ENCODE data around the gene CACNB2. TPM values are rescaled to one million over a fixed set of nuclear protein-coding genes. Genes with fewer than 3 reads are reported as not detected.

CACNB2 gene
- polyA plus RNA-seq, 1 experiment = 0.12 TPM

DNA sequence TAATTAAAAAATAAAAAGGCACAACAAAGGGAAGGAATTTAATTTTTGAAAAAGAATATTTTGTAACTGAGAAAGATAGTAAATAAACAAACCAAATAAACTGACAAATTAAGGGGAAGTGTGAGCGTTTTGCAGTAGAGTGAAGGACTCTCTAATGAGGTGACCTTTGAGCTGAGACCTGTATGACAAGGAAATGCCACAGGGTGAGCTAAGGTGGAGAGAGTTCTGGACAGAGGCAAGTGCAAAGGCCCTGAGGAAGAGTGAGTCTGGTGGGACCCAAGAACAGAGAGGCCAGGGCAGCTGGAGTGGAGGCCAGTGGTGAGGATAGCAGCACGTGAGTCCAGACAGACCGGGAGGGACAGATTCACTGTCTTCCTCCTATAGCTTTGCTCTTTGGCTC, 179.4 kb downstream of the CACNB2 start:
- no peaks in the 10 kb centered on the region for H3K36me3 ChIP-seq (ENCODE audit: control insufficient read depth, insufficient read depth, low read length)
- no peak overlapping the region for H3K4me3 ChIP-seq (ENCODE audit: low read depth, low read length)
- no peak for DNase-seq (ENCODE audit: low read depth)
- TF ChIP-seq CTCF (IDR thresholded peaks at IDR 0.05; ENCODE audit: insufficient read depth, low read depth, low read length) = no peak
- ChIA-PET CTCF (interaction anchor here (1.5 kb wide), 1 partner anchor 15 kb away, joined by 3 read pairs; no protein-coding TSS in a partner anchor), POLR2A (no interaction called here)
- H3K27me3 ChIP-seq (ENCODE audit: control insufficient read depth, insufficient read depth, low read length) = no peaks in the 10 kb centered on the region

DNA sequence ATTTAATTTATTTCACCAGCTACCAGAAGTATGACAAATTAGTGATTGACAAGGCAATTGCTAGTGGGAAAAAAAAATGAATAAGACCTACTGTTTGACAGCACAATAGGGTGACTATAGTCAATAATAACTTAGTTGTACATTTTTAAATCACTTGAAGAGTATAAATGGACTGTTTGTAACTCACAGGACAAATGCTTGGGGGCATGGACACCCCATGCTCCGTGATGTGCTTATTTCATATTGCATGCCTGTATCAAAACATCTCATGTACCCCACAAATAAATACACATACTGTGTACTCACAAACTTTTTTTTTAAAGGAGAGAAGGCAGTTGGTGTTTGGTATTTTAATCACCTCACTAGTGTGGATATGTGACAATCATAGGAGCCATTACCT, 181.1 kb downstream of the CACNB2 start:
- no peaks in the 10 kb centered on the region; the same call in 1 of the 2 replicates for H3K27me3 ChIP-seq (ENCODE audit: control insufficient read depth, insufficient read depth, low read length)
- H3K4me3 ChIP-seq (ENCODE audit: low read depth, low read length) = no peak overlapping the region
- ChIA-PET POLR2A (no interaction called here), CTCF (interaction anchor here (1.6 kb wide), 1 partner anchor 9 kb away, joined by 4 read pairs; no protein-coding TSS in a partner anchor)
- no peaks in the 10 kb centered on the region for H3K36me3 ChIP-seq (ENCODE audit: control insufficient read depth, insufficient read depth, low read length)
- no peak for TF ChIP-seq CTCF (IDR thresholded peaks at IDR 0.05; ENCODE audit: insufficient read depth, low read depth, low read length)
- DNase-seq (ENCODE audit: low read depth) = no peak

GRCh38 chr10:18323916-18324315, 183.7 kb downstream of the CACNB2 start:
- no peak for TF ChIP-seq CTCF (IDR thresholded peaks at IDR 0.05; ENCODE audit: insufficient read depth, low read depth, low read length)
- no peaks in the 10 kb centered on the region; the same call in 1 of the 2 replicates for H3K27me3 ChIP-seq (ENCODE audit: control insufficient read depth, insufficient read depth, low read length)
- CTCF ChIA-PET = interaction anchor here (1.9 kb wide), 1 partner anchor 12 kb away, joined by 4 read pairs; no protein-coding TSS in a partner anchor
- H3K4me3 ChIP-seq (ENCODE audit: low read depth, low read length) = no peak overlapping the region
- POLR2A ChIA-PET = no interaction called here
- no peaks in the 10 kb centered on the region for H3K36me3 ChIP-seq (ENCODE audit: control insufficient read depth, insufficient read depth, low read length)
- no peak for DNase-seq (ENCODE audit: low read depth)

GRCh38 chr10:18325410-18325809, 185.2 kb downstream of the CACNB2 start:
- no peak for TF ChIP-seq CTCF (IDR thresholded peaks at IDR 0.05; ENCODE audit: insufficient read depth, low read depth, low read length)
- no peak for DNase-seq (ENCODE audit: low read depth)
- no peaks in the 10 kb centered on the region; the same call in 1 of the 2 replicates for H3K27me3 ChIP-seq (ENCODE audit: control insufficient read depth, insufficient read depth, low read length)
- no peak overlapping the region for H3K4me3 ChIP-seq (ENCODE audit: low read depth, low read length)
- CTCF ChIA-PET = interaction anchor here (1.0 kb wide), 1 partner anchor 42 kb away, joined by 3 read pairs; no protein-coding TSS in a partner anchor
- POLR2A ChIA-PET = no interaction called here
- no peaks in the 10 kb centered on the region for H3K36me3 ChIP-seq (ENCODE audit: control insufficient read depth, insufficient read depth, low read length)

DNA sequence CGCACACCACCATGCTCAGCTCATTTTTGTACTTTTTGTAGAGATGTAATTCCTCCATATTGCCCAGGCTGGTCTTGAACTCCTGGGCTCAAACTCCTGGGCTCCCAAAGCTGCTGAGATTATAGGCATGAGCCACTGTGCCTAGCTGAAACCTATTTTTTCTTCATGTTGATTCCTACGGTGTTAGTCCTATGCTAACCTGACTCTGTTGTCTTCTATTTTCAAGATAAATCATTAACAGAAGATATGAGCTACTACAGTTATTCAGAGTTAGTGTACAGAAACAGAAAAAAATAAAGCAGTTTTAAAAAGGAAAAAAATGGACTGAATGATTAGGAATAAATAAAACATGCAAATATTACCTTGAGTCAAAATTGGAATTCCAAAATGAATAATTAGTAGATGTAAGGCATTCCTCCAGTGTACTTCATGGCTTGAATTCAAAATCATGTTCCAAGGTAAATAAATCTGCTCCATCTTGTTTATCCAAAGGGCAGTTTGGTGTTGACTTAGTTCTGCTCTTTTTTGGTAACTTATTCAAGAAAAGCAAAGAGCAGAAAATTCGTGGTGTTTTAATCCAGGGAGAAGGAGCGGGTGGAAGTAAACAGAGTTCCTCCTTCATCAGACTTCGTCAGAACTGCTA, 185.8 kb downstream of the CACNB2 start:
- H3K36me3 ChIP-seq (ENCODE audit: control insufficient read depth, insufficient read depth, low read length) = no peaks in the 10 kb centered on the region
- TF ChIP-seq CTCF (IDR thresholded peaks at IDR 0.05; ENCODE audit: insufficient read depth, low read depth, low read length) = no peak
- no peaks in the 10 kb centered on the region; the same call in 1 of the 2 replicates for H3K27me3 ChIP-seq (ENCODE audit: control insufficient read depth, insufficient read depth, low read length)
- CTCF ChIA-PET = interaction anchor here (1.0 kb wide), 1 partner anchor 42 kb away, joined by 3 read pairs; no protein-coding TSS in a partner anchor
- DNase-seq (ENCODE audit: low read depth) = no peak
- no peak overlapping the region for H3K4me3 ChIP-seq (ENCODE audit: low read depth, low read length)
- POLR2A ChIA-PET = no interaction called here

All from BJ (cell line).